HPDE6-E6E7 (cell line): ENCODE results near the gene GAL3ST2.
A peak's percentile ranks its signal among the peaks of the same experiment; 100 is the strongest.
"Not testable (repeated sequence)": the region's sequence is repeated elsewhere in the genome, so short reads cannot be mapped to it uniquely, and the experiment has no call there.

Source experiments
- DNase-seq: peaks from one replicate; pipeline ENCODE4 v3.0.0; 2011; ENCODE audit warnings: missing footprints; ENCODE audit errors: extremely low spot score

The GAL3ST2 gene

DNA sequence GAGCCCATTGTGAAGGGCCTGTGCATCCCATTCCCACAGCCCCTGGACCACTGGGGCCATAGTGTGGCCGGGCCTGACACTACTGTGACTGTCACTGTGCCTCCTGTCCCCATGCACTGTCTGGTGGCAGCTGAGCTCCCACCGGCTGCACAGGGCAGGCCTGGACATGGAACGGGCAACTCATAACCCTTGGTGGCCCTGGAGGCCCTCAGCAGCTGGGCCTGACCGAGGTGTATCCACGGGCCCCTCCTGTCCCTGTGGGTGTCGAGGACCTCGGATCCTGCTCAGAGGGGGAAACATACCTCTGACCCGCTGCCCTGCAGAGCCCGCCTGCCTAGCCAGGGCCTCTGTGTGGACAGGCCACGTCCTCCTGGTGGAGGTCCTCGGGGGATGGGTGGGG lies 7.8 kb upstream of the GAL3ST2 start:
- no peak for DNase-seq

DNA sequence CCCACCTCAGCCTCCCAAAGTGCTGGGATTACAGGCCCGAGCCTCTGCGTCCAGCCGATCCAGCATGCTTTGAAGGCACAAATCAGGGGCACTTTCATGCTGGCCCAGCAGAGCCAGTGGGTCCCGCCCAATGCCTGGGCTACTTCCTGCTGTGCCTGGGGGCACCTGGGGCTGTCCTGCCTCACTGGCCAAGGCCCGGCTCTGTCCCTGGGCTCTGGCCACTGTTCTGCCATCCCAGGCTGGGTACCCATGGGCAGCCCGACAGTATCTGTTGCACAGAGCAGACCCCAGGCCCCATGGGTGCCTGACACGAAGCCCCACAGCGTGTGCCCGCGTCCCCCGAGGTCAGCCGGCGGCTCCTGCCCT lies 6.8 kb upstream of the GAL3ST2 start:
- no peak for DNase-seq

DNA sequence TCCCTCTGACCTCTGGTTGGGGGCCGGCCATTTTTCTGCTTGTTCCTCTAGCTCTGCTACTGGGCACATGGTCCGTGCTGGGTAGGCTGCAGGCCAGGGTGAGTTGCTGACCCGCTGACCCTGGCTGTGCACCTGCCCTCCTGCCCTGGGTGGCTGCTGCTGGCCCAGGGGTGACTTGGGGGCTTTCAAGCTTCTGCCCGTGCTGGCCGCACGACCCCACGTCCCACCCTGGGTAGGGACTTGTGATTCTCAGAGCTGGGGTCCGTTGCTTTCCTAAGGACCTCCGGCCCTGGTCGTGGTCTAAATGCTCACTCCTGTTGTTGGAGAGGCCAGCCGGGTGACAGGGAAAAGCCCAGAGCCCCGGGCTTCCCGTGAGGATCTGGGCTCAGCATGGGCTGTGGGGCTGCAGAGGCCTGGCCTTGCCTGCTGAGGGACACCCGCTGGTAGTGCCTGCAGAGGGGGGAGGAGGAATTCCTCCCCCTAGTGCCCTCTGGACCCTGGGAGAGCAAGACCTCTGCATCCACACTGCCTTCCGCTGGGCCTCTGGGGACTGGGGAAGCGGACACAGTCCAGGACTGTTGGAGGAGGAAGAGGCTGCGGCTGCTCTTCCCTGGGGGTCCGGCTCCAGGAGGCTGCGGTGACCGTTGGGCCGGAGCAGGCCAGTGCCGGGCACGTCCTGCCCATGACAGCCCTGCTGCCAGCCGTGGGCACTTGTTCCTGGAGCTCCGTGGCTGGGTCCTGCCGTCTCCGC lies 6.3 kb upstream of the GAL3ST2 start:
- DNase-seq = no peak

DNA sequence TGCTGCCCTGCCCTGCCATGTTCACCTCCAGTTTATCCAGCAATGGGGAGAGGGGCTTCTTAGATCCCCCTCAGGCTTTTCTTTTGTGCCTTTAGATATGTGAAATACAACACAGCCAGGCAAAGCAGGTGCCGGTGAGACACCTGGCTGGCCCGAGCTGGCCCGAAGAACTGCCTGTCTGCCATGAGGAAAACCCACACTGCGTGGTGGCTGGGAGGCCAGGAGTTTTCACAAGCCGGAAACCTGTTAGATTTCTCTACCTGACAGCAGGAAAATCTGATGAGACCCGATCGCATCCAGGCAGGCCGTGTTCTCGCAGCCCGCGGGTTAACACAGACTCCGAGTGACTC lies 5.7 kb upstream of the GAL3ST2 start:
- DNase-seq = no peak

DNA sequence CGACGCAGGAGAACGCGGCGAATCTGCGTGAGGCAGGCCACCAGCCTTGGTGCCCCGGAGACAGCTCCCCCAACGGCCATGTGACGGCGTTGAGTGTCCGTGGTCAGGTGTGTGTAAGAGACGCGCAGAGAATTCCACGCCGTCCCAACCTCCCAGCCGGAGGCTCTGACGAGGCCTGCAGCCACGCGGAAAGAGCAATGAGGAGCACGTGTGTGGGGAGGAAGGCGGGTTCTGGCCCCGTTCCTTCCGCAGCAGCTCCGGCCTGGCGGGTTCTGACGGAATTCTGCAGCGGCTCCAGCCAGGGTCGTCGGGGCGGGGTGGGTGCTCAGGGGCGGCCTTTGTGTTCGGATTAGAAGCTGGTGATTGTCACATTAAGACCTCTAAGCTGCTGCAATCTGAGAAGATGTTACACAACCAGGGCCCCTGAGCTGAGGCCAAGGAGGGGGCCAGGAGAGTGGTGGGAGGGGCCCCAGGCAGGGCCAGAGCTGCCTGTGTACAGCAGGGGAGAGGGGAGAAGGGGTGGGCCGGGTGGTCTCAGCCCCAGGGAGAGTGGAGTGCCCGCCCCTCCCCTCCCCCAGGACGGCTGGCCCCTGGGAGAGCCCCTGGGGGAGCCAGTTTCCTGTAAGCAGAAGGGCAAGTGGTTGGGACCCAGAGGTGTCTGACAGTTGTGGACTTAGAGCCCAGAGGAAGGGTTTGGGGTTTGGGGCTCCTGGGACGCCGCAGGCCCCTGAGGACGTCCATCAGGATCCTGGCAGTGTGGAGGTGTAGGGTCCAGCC lies 5.1 kb upstream of the GAL3ST2 start:
- DNase-seq = no peak

DNA sequence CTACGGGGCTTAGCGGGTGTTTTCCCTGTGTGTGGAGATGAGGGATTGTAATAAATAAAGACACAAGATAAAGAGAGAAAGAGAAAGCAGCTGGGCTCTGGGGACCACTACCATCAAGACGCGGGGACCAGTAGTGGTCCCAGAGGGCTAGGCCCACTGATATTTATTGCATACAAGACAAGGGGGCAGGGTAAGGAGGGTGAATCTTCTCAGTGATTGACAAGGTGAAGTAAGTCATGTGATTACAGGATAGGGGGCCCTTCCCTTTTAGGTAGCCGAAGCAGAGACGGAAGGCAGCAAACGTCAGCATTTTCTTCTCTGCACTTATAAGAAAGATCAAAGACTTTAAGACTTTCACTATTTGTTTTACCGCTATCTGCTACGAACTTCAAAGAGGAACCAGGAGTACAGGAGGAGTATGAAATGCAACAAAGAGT lies 4.5 kb upstream of the GAL3ST2 start:
- DNase-seq = no peak

DNA sequence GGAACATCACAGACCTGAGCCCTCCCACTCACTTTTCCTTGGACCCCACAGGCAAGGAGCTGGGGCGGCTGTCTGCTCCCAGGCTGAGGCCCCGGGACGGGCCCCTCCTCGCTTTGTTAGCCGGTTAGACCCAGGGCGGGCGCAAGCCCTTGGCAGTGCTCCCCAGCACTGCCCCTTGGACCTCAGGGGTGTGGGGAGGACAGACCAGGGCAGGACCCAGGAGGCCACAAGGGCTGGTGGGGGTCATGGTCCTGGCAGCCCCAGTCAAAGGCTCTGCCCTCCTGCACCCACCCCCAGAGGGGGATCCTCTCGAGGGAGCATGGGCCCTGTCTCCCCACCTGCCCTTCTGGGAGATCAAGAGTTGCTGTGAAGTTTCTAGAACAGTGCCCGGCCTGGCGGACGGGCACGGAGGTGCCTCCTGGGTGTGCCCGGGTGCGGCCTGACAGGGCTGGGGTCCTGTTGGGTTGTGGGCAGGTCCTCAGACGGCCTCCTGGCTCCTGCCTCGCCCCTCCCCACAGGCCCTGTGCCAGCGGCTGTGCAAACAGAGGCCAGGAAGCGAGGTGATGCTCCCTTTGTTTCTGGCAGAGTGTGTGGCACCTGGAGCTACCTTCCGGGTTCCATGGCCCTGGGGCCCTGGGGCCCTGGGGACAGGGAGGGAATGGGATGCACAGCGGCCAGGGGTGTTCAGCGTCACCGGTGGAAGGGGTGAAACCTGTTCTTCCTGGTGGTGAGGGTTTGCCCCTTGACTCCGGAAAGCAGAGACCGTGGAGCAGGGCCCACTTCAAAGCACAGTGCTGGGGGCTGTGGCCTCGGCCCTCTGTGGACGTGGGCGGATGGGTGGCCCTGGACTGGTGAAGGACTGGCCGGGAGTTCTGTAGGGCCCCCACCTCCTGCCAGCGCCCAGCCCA lies 2.9 kb upstream of the GAL3ST2 start:
- DNase-seq = no peak

DNA sequence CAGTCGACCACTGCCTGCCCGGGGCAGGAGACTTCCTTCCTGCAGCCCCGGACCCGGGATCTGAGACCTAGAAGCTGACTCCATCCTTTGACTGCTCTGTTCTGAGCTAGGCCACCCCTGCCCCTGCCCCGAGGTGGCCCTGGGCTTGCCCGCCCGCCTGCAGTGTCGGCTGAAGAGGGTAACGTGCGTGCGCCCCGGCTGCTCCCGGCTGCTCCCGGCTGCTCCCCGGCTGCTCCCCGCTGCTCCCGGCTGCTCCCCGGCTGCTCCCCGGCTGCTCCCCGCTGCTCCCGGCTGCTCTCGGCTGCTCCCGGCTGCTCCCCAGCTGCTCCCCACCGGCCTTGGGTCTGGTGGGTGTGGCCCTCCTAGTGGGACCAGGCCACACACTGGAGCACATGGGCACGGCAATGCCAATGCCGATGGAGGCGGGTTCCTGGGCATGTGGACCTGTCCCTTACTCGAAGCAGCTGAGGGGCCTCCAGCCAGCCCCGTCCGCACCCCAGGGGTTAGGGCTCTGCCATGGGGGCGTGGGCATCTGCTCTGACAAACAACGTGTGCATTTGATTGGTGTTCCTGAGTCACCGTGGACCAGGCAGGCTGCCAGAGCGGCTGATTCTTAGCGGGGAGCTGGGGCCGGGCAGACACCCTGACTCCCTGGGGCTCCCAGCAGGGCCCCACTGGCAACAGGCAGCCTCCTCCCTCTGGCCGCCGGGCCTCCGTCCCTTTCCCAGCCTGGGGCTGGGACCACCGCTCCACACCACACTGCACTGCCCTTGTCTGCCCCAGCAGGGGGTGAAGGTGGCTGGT lies 2.0 kb upstream of the GAL3ST2 start:
- DNase-seq = peak; percentile 59

DNA sequence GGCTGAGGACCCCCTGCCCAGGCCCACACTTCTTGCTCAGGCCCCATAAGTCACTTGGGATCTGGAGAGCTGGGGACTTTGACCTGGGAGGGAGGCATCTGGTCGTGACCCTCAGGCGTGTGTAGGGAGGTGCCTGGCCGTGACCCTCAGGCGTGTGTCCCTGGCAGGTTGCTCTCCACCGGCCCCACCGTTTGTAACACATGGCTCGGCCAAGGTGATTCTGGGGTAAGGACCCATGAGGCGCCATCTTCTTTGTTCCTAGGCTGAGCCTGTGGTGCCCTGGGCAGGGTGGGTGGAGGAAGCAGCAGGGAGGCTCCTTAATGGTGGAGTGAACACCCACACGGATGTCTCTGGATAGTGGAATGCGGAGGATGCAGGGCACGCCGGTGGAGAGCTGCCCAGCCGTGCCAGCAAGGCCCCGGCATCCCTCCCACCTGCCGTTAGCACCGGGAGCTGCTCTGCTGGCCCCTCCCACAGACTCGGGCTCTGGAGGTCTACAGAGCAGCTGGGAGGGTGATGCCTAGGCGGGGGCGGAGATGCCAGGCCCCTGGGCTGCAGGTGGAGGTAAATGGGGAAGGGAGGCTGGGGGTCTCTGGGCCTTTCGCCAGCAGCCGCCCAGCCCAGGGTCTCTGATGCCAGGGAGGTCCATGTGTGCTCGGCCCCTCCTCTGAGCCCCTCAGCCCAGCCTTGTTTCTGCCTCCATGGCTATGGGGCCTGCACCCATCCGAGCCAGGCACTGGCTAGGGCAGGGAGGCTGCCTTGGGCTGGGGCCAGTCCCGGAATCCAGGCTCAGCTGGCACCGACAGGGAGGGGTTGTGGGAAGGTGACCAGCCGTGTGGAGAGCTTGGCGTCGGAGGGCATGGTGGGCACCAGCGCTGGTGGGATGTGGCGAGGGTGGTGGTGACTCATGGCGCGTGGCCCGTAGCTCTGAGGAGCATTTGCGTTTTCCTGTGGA lies 1.1 kb upstream of the GAL3ST2 start:
- DNase-seq = no peak

DNA sequence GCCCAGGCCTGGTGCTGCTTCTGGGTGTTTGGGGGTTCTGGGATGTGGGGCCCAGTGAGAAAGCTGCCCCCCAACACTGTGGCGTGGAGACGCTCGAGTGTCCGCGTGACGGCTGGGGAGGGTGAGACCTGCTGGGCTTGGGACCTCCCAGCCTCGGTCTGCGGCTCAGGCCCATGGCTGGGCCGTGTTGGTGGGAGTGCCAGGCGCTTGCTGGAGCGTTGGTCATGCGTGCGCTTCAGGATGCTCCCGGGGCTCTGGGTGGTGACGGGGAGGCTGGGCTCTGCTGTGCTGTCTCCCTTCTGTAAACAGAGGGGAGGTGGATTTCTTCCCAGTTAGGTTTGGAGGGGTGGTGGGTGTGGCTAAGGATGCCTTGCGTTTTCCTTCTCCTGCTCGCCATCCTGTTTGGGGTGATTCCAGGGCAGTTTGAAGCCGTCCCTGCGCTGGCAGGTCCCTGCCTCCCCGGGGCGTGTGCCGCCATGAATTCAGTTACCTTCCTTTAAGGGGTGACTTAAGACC lies 606 bp downstream of the GAL3ST2 start:
- DNase-seq = no peak

DNA sequence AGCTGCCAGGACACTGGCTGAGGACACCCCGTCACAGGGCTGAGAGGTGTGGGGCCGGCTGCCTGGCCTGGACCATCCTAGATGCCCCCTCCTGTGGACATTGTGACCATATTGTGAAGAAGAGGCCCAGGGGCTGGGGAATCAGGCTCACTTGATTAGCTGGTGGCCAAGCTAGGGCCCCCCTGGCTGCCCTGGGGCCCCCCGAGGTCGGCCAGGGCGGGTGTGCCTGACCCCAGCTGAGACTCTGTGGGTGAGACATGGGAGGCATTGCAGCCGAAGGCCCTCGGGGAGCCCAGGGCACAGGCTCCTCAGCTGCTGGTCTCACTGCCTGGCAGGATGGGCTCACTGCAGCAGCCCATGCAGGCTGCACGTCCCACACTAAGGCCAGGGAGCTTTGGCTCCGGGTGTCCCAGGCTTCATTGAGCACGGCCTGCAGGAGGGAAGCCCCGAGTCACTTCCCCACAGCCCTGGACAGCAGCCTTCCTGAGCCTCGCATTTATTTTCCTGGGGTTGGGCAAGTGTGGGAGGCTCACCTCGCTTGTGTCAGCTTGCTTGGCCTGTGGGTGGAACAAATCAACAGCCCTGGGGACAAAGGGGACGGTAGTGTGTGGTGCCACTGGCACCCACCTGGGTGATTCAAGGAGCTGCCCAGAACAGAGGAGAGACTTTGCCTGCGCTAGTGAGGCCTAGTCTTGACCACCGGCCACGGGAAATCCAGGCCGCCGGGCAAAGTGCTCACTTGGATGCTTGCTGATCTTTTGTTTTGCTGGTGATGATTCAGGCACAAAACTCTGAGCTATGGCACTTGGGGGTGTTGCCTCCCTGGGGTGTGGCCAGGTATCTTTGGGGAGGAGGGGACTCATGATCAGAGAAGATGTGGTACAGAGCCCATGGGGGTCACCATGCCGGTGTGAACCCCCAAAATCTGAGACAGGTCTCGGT lies 1.3 kb downstream of the GAL3ST2 start:
- DNase-seq = no peak

DNA sequence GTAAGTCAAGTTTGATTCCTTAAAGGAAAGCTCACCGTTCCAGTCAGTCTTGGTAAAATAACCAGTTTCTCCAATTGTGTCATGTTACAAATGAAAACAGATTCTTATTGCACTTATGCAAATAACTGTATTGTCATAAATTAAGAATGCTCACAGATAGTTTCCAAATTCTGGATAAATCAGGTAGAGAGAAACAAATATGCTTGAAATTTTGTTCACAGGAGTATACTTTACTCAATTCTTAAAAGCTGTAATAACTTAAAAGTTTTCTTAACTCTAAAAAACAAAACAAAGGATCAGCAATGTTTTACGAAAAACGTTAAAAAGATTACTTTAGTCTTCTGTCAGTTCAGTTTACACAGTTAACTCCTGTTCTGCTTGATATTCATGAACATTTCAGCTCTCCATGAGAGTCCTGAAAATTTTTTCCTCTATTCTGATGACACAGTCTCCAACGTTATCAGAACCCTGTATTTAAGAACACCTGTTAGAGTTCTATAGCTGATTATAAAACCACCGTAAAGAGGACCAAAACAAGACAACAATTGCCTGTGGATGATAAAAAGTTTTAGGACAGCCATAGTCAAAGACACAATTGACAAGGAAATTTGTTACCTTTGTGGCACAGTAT lies 4.4 kb downstream of the GAL3ST2 start:
- DNase-seq = no peak

DNA sequence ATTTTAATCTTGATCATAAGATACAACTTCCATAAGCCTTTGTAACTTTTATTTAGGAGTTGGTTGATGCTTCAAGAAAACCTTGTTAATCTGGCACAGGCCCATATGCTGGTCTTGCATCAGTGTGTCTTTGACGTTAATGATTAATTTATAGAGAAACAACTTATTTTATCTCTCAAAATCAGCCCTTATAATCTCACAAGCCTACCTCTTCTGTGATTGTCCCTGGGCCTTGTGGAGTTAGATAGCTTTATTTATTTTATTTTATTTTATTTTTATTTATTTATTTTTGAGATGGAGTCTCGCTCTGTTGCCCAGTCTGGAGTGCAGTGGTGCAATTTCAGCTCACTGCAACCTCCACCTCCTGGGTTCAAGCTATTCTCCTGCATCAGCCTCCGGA lies 5.4 kb downstream of the GAL3ST2 start:
- DNase-seq = not testable (repeated sequence)

DNA sequence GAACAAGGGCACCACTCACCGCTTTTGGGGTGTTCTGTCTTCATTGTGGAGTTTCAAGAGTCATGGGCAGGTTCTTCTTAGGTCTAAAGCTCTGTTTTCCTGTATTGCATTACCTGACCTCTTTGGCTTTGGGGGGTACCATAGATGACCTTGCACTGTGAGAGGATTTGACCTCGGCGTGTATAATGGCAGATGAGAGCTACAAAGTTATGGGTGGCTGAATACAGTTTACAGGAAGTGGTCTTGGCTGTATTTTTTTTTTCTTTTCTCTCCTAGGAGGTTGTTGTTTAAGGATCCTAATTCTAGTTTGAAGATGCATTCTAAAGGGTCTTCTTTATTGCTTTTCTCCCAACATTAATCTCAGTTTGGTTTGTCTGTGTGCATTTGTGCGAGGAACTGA lies 11.5 kb downstream of the GAL3ST2 start:
- DNase-seq = no peak

DNA sequence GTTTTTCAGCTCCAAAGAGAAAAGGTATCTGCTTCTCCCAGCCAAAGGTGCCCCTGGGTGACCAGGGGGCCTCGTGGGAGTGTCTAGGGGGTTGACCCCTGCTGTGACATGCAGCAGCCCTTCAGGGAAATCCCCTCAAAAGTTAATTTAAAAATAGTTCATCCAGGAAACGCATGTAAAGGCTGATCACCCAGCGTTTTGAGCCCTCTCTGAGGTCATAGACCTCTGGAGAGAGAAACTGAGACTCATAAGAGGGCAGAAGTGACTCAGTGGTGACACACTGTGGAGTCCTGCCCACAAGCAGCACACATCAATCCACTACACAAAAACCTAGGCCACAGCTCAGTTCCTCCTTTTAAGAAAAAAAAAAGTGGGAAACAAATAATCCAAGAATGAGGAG lies 11.9 kb downstream of the GAL3ST2 start:
- no peak for DNase-seq

DNA sequence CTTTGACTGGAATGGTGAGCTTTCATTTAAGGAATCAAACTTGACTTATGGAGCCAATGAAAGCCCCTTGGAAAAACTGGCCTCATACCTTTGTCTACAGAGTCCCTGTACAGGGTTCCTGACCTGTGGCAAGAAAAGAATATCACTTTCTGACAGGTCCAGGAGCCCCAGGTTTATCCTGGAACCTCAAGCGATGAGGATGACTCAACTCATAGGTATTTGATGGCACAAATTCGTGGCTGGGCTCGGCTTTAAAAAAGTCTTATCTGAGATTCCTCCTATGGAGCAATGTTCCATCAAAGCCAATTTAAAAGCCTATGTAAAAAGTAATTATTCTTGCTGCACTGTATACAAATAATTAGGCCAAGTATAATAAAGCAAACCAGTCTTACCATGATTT lies 14.8 kb downstream of the GAL3ST2 start:
- DNase-seq = not testable (repeated sequence)

DNA sequence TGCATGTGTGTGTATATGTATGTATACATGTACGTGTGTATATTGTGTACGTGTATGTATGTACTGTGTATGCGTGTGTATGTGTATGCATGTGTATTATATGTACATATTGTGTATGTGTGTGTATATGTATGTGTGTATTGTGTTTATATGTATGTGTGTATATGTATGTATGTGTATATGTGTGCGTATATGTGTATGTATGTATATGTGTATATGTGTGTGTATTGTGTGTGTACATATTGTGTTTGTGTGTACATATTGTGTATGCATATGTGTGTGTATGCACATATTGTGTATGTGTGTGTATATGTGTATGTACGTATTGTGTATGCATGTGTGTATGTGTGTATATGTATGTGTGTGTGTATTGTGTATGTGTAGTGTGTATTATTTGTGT lies 16.8 kb downstream of the GAL3ST2 start:
- no peak for DNase-seq

DNA sequence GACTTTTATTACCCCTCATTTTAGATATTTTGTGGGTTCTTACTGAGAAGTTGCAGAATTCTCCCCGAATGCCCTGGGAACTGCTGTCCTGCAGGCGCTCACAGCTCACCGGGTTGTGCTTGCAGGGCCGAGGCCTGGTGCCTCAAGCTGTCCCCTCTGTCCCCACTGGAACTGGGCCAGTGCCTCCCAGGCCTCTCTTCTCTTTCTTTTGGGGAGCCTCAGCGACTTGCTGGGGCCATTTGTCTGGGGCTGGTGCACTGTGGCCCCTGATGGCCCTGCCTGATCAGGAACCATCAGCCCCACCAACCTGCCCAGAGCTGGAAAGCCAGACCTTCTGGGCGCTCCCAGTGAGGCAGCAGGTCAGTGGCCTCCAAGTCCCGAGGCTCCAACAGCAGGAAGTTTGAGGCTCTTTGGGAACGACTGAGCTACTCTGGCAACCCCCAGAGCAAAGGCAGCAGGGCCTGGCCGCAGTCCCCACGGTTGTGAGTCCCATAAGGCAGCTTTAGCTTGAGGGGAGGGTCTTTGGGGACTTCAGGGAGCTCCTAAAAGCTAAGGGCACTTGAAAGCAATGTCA lies 17.7 kb downstream of the GAL3ST2 start:
- no peak for DNase-seq
